Measurements from ENCODE around the gene CA10.

DNA sequence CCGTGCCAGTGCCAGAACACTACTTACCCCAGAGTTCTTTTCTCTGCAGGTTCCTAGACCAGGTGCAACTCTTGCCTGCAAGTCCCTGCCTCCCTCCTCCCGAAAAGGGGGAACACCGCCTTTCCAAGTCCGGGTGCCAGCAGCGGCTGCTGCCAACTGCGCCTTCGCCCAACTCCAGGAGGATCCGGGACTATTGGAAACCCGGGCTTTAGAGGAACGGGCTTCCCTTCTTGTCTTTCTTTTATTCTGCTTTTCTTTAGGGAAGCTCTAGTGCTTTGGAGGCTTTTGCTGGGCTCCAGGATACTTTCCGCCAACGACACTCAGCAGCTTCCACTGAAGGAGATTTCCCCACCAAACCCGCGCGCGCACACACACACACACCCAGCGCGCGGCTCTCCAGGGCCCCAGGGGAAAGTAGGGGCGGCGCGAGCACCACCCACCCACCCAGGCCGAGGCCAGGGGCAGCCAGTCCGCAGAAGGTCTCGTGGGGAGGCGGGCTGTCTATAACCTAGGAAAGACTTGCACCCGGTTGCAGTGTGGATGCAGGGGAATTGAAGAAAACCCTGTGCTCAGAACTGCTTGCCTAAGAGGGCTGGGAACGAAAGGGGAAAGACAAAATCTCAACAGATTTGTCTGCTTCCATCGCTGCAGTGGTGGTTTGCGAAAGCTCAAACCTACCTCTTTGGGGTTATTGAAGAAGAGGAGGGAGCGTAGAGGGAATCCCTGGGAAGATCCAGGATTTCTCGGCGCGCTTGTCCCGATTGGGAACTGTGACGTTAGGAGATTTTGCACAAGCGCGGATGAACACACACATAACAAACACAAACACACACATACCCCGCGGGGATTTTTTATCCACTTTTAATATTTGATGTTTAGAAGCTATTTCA, 977 bp upstream of the CA10 start:
- TF ChIP-seq, protein P1, sequence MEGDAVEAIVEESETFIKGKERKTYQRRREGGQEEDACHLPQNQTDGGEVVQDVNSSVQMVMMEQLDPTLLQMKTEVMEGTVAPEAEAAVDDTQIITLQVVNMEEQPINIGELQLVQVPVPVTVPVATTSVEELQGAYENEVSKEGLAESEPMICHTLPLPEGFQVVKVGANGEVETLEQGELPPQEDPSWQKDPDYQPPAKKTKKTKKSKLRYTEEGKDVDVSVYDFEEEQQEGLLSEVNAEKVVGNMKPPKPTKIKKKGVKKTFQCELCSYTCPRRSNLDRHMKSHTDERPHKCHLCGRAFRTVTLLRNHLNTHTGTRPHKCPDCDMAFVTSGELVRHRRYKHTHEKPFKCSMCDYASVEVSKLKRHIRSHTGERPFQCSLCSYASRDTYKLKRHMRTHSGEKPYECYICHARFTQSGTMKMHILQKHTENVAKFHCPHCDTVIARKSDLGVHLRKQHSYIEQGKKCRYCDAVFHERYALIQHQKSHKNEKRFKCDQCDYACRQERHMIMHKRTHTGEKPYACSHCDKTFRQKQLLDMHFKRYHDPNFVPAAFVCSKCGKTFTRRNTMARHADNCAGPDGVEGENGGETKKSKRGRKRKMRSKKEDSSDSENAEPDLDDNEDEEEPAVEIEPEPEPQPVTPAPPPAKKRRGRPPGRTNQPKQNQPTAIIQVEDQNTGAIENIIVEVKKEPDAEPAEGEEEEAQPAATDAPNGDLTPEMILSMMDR (conservative IDR thresholded peaks at IDR 0.05; ENCODE audit: low read depth in 2 of 2), result no peak
- no peak for TF ChIP-seq POLR2AphosphoS5 (IDR thresholded peaks at IDR 0.05; ENCODE audit: low read depth)
- no peak for TF ChIP-seq EZH2phosphoT487 (IDR thresholded peaks at IDR 0.05; ENCODE audit: unreplicated experiment)
- TF ChIP-seq EZH2 (IDR thresholded peaks at IDR 0.05; ENCODE audit: low read depth, unreplicated experiment), result peak; percentile 60
- TF ChIP-seq, protein P2, sequence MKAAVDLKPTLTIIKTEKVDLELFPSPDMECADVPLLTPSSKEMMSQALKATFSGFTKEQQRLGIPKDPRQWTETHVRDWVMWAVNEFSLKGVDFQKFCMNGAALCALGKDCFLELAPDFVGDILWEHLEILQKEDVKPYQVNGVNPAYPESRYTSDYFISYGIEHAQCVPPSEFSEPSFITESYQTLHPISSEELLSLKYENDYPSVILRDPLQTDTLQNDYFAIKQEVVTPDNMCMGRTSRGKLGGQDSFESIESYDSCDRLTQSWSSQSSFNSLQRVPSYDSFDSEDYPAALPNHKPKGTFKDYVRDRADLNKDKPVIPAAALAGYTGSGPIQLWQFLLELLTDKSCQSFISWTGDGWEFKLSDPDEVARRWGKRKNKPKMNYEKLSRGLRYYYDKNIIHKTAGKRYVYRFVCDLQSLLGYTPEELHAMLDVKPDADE (IDR thresholded peaks at IDR 0.05), result no peak
- TF ChIP-seq CREB1 (CRISPR knock-in tag; IDR thresholded peaks at IDR 0.05; ENCODE audit: low read depth), result no peak
- no peak for TF ChIP-seq ZNF331 (CRISPR knock-in tag; IDR thresholded peaks at IDR 0.05; ENCODE audit: low read depth)
- no peak for TF ChIP-seq JUNB (IDR thresholded peaks at IDR 0.05; ENCODE audit: unreplicated experiment)
- TF ChIP-seq, protein P3, sequence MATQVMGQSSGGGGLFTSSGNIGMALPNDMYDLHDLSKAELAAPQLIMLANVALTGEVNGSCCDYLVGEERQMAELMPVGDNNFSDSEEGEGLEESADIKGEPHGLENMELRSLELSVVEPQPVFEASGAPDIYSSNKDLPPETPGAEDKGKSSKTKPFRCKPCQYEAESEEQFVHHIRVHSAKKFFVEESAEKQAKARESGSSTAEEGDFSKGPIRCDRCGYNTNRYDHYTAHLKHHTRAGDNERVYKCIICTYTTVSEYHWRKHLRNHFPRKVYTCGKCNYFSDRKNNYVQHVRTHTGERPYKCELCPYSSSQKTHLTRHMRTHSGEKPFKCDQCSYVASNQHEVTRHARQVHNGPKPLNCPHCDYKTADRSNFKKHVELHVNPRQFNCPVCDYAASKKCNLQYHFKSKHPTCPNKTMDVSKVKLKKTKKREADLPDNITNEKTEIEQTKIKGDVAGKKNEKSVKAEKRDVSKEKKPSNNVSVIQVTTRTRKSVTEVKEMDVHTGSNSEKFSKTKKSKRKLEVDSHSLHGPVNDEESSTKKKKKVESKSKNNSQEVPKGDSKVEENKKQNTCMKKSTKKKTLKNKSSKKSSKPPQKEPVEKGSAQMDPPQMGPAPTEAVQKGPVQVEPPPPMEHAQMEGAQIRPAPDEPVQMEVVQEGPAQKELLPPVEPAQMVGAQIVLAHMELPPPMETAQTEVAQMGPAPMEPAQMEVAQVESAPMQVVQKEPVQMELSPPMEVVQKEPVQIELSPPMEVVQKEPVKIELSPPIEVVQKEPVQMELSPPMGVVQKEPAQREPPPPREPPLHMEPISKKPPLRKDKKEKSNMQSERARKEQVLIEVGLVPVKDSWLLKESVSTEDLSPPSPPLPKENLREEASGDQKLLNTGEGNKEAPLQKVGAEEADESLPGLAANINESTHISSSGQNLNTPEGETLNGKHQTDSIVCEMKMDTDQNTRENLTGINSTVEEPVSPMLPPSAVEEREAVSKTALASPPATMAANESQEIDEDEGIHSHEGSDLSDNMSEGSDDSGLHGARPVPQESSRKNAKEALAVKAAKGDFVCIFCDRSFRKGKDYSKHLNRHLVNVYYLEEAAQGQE (IDR thresholded peaks at IDR 0.05; ENCODE audit: unreplicated experiment), result no peak
- TF ChIP-seq ZNF114 (CRISPR knock-in tag; IDR thresholded peaks at IDR 0.05), result no peak

Measured in GM23338 (cell line).